Measurements from ENCODE around the gene TBKBP1.
"Not testable (repeated sequence)": the region's sequence is repeated elsewhere in the genome, so short reads cannot be mapped to it uniquely, and the experiment has no call there.

Gene TBKBP1

GRCh38 chr17:47682138-47682537 lies 11.8 kb upstream of the TBKBP1 start:
- DNase-seq: no peak

- not testable (repeated sequence) for DNase-seq
Observed at GRCh38 chr17:47682727-47683126, 11.2 kb upstream of the TBKBP1 start.

GRCh38 chr17:47684025-47684424 lies 9.9 kb upstream of the TBKBP1 start:
- no peak for DNase-seq

- no peak for DNase-seq
Observed at GRCh38 chr17:47684535-47685193, 9.3 kb upstream of the TBKBP1 start.

- DNase-seq: peak; percentile 9
Observed at GRCh38 chr17:47685556-47686275, 8.2 kb upstream of the TBKBP1 start.

- no peak for DNase-seq
Observed at GRCh38 chr17:47686276-47686635, 7.7 kb upstream of the TBKBP1 start.

- no peak for DNase-seq
Observed at GRCh38 chr17:47686664-47687327, 7.2 kb upstream of the TBKBP1 start.

GRCh38 chr17:47687328-47687690 lies 6.7 kb upstream of the TBKBP1 start:
- no peak for DNase-seq

- peak; percentile 46 for DNase-seq
Observed at GRCh38 chr17:47687748-47688147, 6.2 kb upstream of the TBKBP1 start.

GRCh38 chr17:47690121-47690520 lies 3.8 kb upstream of the TBKBP1 start:
- DNase-seq: no peak

- DNase-seq: no peak
Observed at GRCh38 chr17:47692137-47692894, 1.6 kb upstream of the TBKBP1 start.

- DNase-seq: peak; percentile 67
Observed at GRCh38 chr17:47692895-47693730, 848 bp upstream of the TBKBP1 start.

GRCh38 chr17:47694581-47695428 lies 844 bp downstream of the TBKBP1 start:
- peak; percentile 75 for DNase-seq

GRCh38 chr17:47695429-47696376 lies 1.7 kb downstream of the TBKBP1 start:
- DNase-seq: peak; percentile 58

- no peak for DNase-seq
Observed at GRCh38 chr17:47696717-47697642, 3.0 kb downstream of the TBKBP1 start.

- DNase-seq: no peak
Observed at GRCh38 chr17:47697906-47698711, 4.1 kb downstream of the TBKBP1 start.

- peak; percentile 77 for DNase-seq
Observed at GRCh38 chr17:47698749-47699535, 5.0 kb downstream of the TBKBP1 start.

- no peak for DNase-seq
Observed at GRCh38 chr17:47699536-47699840, 5.5 kb downstream of the TBKBP1 start.

Measured in OCI-M1 (cell line).